ENCODE data around the gene PSAT1.

Gene PSAT1

GRCh38 chr9:78294290-78295176 lies 2.4 kb upstream of the PSAT1 start:
- TF ChIP-seq YY1 (IDR thresholded peaks at IDR 0.05; ENCODE audit: insufficient read depth, insufficient read length) (no peak), ZNF274 (IDR thresholded peaks at IDR 0.05; ENCODE audit: low read depth, low read length) (no peak), SUZ12 (IDR thresholded peaks at IDR 0.05; ENCODE audit: extremely low read depth, insufficient read depth, insufficient read length) (no peak)
- Histone ChIP-seq H3K4me3 (ENCODE audit: insufficient read length, low read depth) (no peak overlapping the region), H3K9ac (ENCODE audit: insufficient read length, low read depth) (no peak overlapping the region), H3K27me3 (ENCODE audit: insufficient read depth, insufficient read length) (no peaks in the 10 kb centered on the region), H3K36me3 (ENCODE audit: insufficient read depth, insufficient read length, low read length) (no peaks in the 10 kb centered on the region), H3K4me1 (ENCODE audit: insufficient read depth, insufficient read length) (no peaks in the 10 kb centered on the region), H3K9me3 (ENCODE audit: insufficient read depth, low read length) (no peaks in the 10 kb centered on the region)
- DNase-seq (ENCODE audit: low read depth, low spot score) = no peak

- H3K36me3 ChIP-seq (ENCODE audit: insufficient read depth, insufficient read length, low read length) = peaks cover 3% of the 10 kb centered on the region
- no peaks in the 10 kb centered on the region for H3K4me1 ChIP-seq (ENCODE audit: insufficient read depth, insufficient read length)
- no peak overlapping the region for H3K4me3 ChIP-seq (ENCODE audit: insufficient read length, low read depth)
- H3K27me3 ChIP-seq (ENCODE audit: insufficient read depth, insufficient read length) = no peaks in the 10 kb centered on the region
- no peaks in the 10 kb centered on the region for H3K9me3 ChIP-seq (ENCODE audit: insufficient read depth, low read length)
- no peak overlapping the region for H3K9ac ChIP-seq (ENCODE audit: insufficient read length, low read depth)
- DNase-seq (ENCODE audit: low read depth, low spot score) = no peak
- no peak for TF ChIP-seq ZNF274 (IDR thresholded peaks at IDR 0.05; ENCODE audit: low read depth, low read length)
- no peak for TF ChIP-seq YY1 (IDR thresholded peaks at IDR 0.05; ENCODE audit: insufficient read depth, insufficient read length)
- TF ChIP-seq SUZ12 (IDR thresholded peaks at IDR 0.05; ENCODE audit: extremely low read depth, insufficient read depth, insufficient read length) = no peak
These were observed 1.7 kb upstream of the PSAT1 start for GRCh38 chr9:78295177-78295575.

GRCh38 chr9:78295731-78296130 lies 1.2 kb upstream of the PSAT1 start:
- no peak for DNase-seq (ENCODE audit: low read depth, low spot score)
- H3K9ac ChIP-seq (ENCODE audit: insufficient read length, low read depth) = peak overlapping the region; percentile 93

GRCh38 chr9:78296201-78296892 lies 578 bp upstream of the PSAT1 start:
- no peaks in the 10 kb centered on the region for H3K9me3 ChIP-seq (ENCODE audit: insufficient read depth, low read length)
- DNase-seq (ENCODE audit: low read depth, low spot score) = peak; percentile 38
- H3K27me3 ChIP-seq (ENCODE audit: insufficient read depth, insufficient read length) = no peaks in the 10 kb centered on the region
- H3K4me1 ChIP-seq (ENCODE audit: insufficient read depth, insufficient read length) = no peaks in the 10 kb centered on the region
- no peak for TF ChIP-seq YY1 (IDR thresholded peaks at IDR 0.05; ENCODE audit: insufficient read depth, insufficient read length)
- TF ChIP-seq SUZ12 (IDR thresholded peaks at IDR 0.05; ENCODE audit: extremely low read depth, insufficient read depth, insufficient read length) = no peak
- TF ChIP-seq ZNF274 (IDR thresholded peaks at IDR 0.05; ENCODE audit: low read depth, low read length) = no peak
- peak overlapping the region; percentile 93 for H3K9ac ChIP-seq (ENCODE audit: insufficient read length, low read depth)
- peaks cover 15% of the 10 kb centered on the region for H3K36me3 ChIP-seq (ENCODE audit: insufficient read depth, insufficient read length, low read length)
- H3K4me3 ChIP-seq (ENCODE audit: insufficient read length, low read depth) = peak overlapping the region; percentile 97

More at GRCh38 chr9:78295731-78296130, 1.2 kb upstream of the PSAT1 start:
- no peak for TF ChIP-seq YY1 (IDR thresholded peaks at IDR 0.05; ENCODE audit: insufficient read depth, insufficient read length)
- no peak for TF ChIP-seq SUZ12 (IDR thresholded peaks at IDR 0.05; ENCODE audit: extremely low read depth, insufficient read depth, insufficient read length)
- no peak for TF ChIP-seq ZNF274 (IDR thresholded peaks at IDR 0.05; ENCODE audit: low read depth, low read length)
- Histone ChIP-seq H3K27me3 (ENCODE audit: insufficient read depth, insufficient read length) (no peaks in the 10 kb centered on the region), H3K9me3 (ENCODE audit: insufficient read depth, low read length) (no peaks in the 10 kb centered on the region), H3K4me1 (ENCODE audit: insufficient read depth, insufficient read length) (no peaks in the 10 kb centered on the region), H3K36me3 (ENCODE audit: insufficient read depth, insufficient read length, low read length) (peaks cover 9% of the 10 kb centered on the region), H3K4me3 (ENCODE audit: insufficient read length, low read depth) (peak overlapping the region; percentile 97)

GRCh38 chr9:78297672-78297961 lies 692 bp downstream of the PSAT1 start:
- no peak for DNase-seq (ENCODE audit: low read depth, low spot score)
- Histone ChIP-seq H3K27me3 (ENCODE audit: insufficient read depth, insufficient read length) (no peaks in the 10 kb centered on the region), H3K36me3 (ENCODE audit: insufficient read depth, insufficient read length, low read length) (peaks cover 27% of the 10 kb centered on the region), H3K4me1 (ENCODE audit: insufficient read depth, insufficient read length) (no peaks in the 10 kb centered on the region), H3K4me3 (ENCODE audit: insufficient read length, low read depth) (peak overlapping the region; percentile 97), H3K9ac (ENCODE audit: insufficient read length, low read depth) (peak overlapping the region; percentile 97), H3K9me3 (ENCODE audit: insufficient read depth, low read length) (no peaks in the 10 kb centered on the region)
- no peak for TF ChIP-seq SUZ12 (IDR thresholded peaks at IDR 0.05; ENCODE audit: extremely low read depth, insufficient read depth, insufficient read length)
- no peak for TF ChIP-seq YY1 (IDR thresholded peaks at IDR 0.05; ENCODE audit: insufficient read depth, insufficient read length)
- TF ChIP-seq ZNF274 (IDR thresholded peaks at IDR 0.05; ENCODE audit: low read depth, low read length) = no peak

GRCh38 chr9:78298046-78298765 lies 1.3 kb downstream of the PSAT1 start:
- Histone ChIP-seq H3K4me1 (ENCODE audit: insufficient read depth, insufficient read length) (no peaks in the 10 kb centered on the region), H3K36me3 (ENCODE audit: insufficient read depth, insufficient read length, low read length) (peaks cover 33% of the 10 kb centered on the region), H3K9me3 (ENCODE audit: insufficient read depth, low read length) (no peaks in the 10 kb centered on the region), H3K4me3 (ENCODE audit: insufficient read length, low read depth) (peak overlapping the region; percentile 97), H3K9ac (ENCODE audit: insufficient read length, low read depth) (peak overlapping the region; percentile 97), H3K27me3 (ENCODE audit: insufficient read depth, insufficient read length) (no peaks in the 10 kb centered on the region)
- TF ChIP-seq SUZ12 (IDR thresholded peaks at IDR 0.05; ENCODE audit: extremely low read depth, insufficient read depth, insufficient read length) (no peak), YY1 (IDR thresholded peaks at IDR 0.05; ENCODE audit: insufficient read depth, insufficient read length) (no peak), ZNF274 (IDR thresholded peaks at IDR 0.05; ENCODE audit: low read depth, low read length) (no peak)
- no peak for DNase-seq (ENCODE audit: low read depth, low spot score)
